GM23338 (cell line): ENCODE measurements around the gene THSD7A. TPM values are rescaled to one million over a fixed set of nuclear protein-coding genes. Genes with fewer than 3 reads are reported as not detected.

Experiments used
- ATAC-seq: fragments of 200-7000 bp; cut with Tn5 transposase; 3 replicates; pipeline ENCODE4 v1.9.1; 2020
- DNase-seq: peaks from one replicate; pipeline ENCODE4 v3.0.0-alpha.2; 2015; ENCODE audit warnings: low spot score
- H2AFZ ChIP-seq: fragments of 200-600 bp; sonication (generic); 2 replicates; pipeline ENCODE4 v1.8.0; 2016; ENCODE audit warnings: antibody characterized with exemption, mild to moderate bottlenecking, moderate library complexity
- H3F3A ChIP-seq: fragments of 200-600 bp; sonication (generic); replicated peaks from 2 replicates; pipeline ENCODE4 v1.8.0; 2017; ENCODE audit warnings: antibody characterized with exemption, mixed run types, low read depth
- H3K27ac ChIP-seq: fragments of 200-600 bp; sonication (generic); 2 replicates; pipeline ENCODE4 v1.6.1; 2016; ENCODE audit warnings: low read depth
- H3K27me3 ChIP-seq: fragments of 200-600 bp; sonication (generic); 2 replicates; pipeline ENCODE4 v1.8.0; 2016; ENCODE audit warnings: mild to moderate bottlenecking, mixed run types, moderate library complexity; ENCODE audit not compliant: insufficient read depth
- H3K36me3 ChIP-seq: fragments of 200-600 bp; sonication (generic); 2 replicates; pipeline ENCODE4 v1.8.0; 2016; ENCODE audit warnings: mild to moderate bottlenecking; ENCODE audit not compliant: insufficient read depth
- H3K4me1 ChIP-seq: fragments of 200-600 bp; sonication (generic); 2 replicates; pipeline ENCODE4 v1.8.0; 2016; ENCODE audit warnings: mild to moderate bottlenecking, moderate library complexity; ENCODE audit not compliant: insufficient read depth
- H3K4me2 ChIP-seq: fragments of 200-600 bp; sonication (generic); 2 replicates; pipeline ENCODE4 v1.7.1; 2017; ENCODE audit warnings: mixed run types
- H3K4me3 ChIP-seq: fragments of 200-600 bp; sonication (generic); 2 replicates; pipeline ENCODE4 v1.6.1; 2016; ENCODE audit warnings: mixed run types
- H3K79me2 ChIP-seq: fragments of 200-600 bp; sonication (generic); replicated peaks from 2 replicates; pipeline ENCODE4 v1.8.0; 2017; ENCODE audit warnings: mild to moderate bottlenecking; ENCODE audit not compliant: insufficient read depth
- H3K9me2 ChIP-seq: fragments of 200-600 bp; sonication (generic); 2 replicates; pipeline ENCODE4 v1.8.0; 2017; ENCODE audit not compliant: insufficient read depth
- H4K20me1 ChIP-seq: fragments of 200-600 bp; sonication (generic); replicated peaks from 2 replicates; pipeline ENCODE4 v1.8.0; 2017; ENCODE audit warnings: mild to moderate bottlenecking; ENCODE audit not compliant: insufficient read depth
- H3K27ac Mint-ChIP-seq: 2 replicates; pipeline ENCODE4 v1.8.0; 2020; ENCODE audit warnings: inconsistent platforms, mild to moderate bottlenecking, moderate library complexity, mixed read lengths
- H3K27me3 Mint-ChIP-seq: 3 replicates; pipeline ENCODE4 v1.8.0; 2022; ENCODE audit warnings: low read depth, mild to moderate bottlenecking, moderate library complexity, mixed read lengths, inconsistent platforms; ENCODE audit not compliant: insufficient read depth, poor library complexity
- H3K36me3 Mint-ChIP-seq: 3 replicates; pipeline ENCODE4 v1.8.0; 2021; ENCODE audit warnings: low read depth, mild to moderate bottlenecking, inconsistent platforms, moderate library complexity, mixed read lengths
- H3K4me1 Mint-ChIP-seq: 3 replicates; pipeline ENCODE4 v1.8.0; 2020; ENCODE audit warnings: mild to moderate bottlenecking, inconsistent platforms, mixed read lengths
- H3K4me3 Mint-ChIP-seq: 3 replicates; pipeline ENCODE4 v1.8.0; 2021; ENCODE audit warnings: moderate library complexity, mild to moderate bottlenecking, inconsistent platforms, mixed read lengths
- H3K9me3 Mint-ChIP-seq: 3 replicates; pipeline ENCODE4 v1.8.0; 2020; ENCODE audit warnings: moderate library complexity, mild to moderate bottlenecking, inconsistent platforms, mixed read lengths
- CREB1 ChIP-seq: fragments of 250-450 bp; sonication (Bioruptor Pico); IDR thresholded peaks from 2 replicates; pipeline ENCODE4 v1.5.0; 2020; ENCODE audit warnings: low read depth, mild to moderate bottlenecking, moderate library complexity
- EZH2 ChIP-seq: fragments of 200-600 bp; sonication (generic); IDR thresholded peaks from one replicate; pipeline ENCODE4 v1.8.0; 2017; ENCODE audit warnings: antibody characterized with exemption, mild to moderate bottlenecking, low read depth; ENCODE audit not compliant: unreplicated experiment
- JUNB ChIP-seq: IDR thresholded peaks from one replicate; pipeline ENCODE4 v1.6.1; 2016; ENCODE audit warnings: antibody characterized with exemption; ENCODE audit not compliant: unreplicated experiment
- ZNF331 ChIP-seq: fragments of 250-450 bp; sonication (Bioruptor Pico); IDR thresholded peaks from 2 replicates; pipeline ENCODE4 v1.5.0; 2020; ENCODE audit warnings: low read depth, mild to moderate bottlenecking, moderate library complexity
- ZNF462 ChIP-seq: fragments of 250-450 bp; sonication (Bioruptor Pico); IDR thresholded peaks from 2 replicates; pipeline ENCODE4 v1.5.0; 2020; ENCODE audit warnings: mild to moderate bottlenecking, moderate library complexity
- polyA plus RNA-seq: library from polyadenylated mRNA; unstranded; fragments of >200 nt; fragmentation: Nextera tagmentation; extraction: Ambion mirVana; gene quantifications from 2 replicates; pipeline ENCODE4 v1.2.1, GENCODE V29; 2016
- total RNA-seq: library from RNA; depleted of rRNA; stranded (reverse); fragments of >200 nt; shearing (Covaris generic); gene quantifications from 2 replicates; pipeline ENCODE4 v1.2.3, GENCODE V29; 2014
- TF ChIP-seq, protein P1 (sequence below), 2 experiments: fragments of 200-600 bp in 1 of 2; sonication (generic) in 1 of 2; conservative IDR thresholded peaks; 2 replicates each; pipeline versions ENCODE4 v1.5.1 to v1.6.1; 2016 to 2017; ENCODE audit warnings: antibody characterized with exemption in 2 of 2, low read depth in 2 of 2, mild to moderate bottlenecking in 2 of 2, moderate library complexity in 1 of 2

Gene THSD7A
- total and polyA plus RNA-seq, 2 experiments from 2014 or later = 1.3 to 2.1 TPM

DNA sequence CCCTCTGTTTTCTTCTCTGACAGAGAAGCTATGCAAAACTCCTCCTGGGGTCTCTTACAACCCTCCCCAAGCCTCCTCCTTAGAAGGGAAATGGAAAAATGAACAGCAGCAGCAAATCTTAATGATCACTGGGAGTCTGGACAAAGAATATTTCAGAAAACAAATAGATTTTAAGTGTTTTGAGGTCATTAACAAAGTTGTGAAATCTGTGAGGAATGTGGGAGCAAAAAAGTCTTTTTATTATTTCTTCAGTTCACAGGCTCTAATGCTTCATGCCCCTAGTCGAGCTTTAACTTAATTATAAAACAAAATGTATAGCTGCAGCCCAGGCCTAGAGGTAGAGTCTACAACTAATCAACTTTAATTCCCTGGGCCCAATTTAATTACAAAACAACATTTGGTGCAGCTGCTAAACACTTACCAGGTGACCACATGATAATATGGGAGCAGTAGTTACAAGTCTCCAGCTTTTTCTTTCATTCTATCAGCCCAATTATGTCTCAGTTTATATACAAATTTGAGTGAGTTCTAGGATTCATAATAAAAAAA lies 293.2 kb downstream of the THSD7A start (continued):
- TF ChIP-seq ZNF462 = no peak
- TF ChIP-seq CREB1 (CRISPR knock-in tag) = no peak
- no peak for TF ChIP-seq EZH2
- TF ChIP-seq ZNF331 (CRISPR knock-in tag) = no peak
- TF ChIP-seq JUNB = no peak

- DNase-seq (no peak), ATAC-seq (no peak)
- Histone ChIP-seq H3K79me2 (no peaks in the 10 kb centered on the region), H3K4me1 (no peaks in the 10 kb centered on the region), H3K36me3 (no peaks in the 10 kb centered on the region), H3K4me2 (no peak overlapping the region), H3K9me2 (no peaks in the 10 kb centered on the region; the same call in 1 of the 2 replicates), H3K4me3 (no peak overlapping the region), H3F3A (no peaks in the 10 kb centered on the region), H3K27ac (no peak overlapping the region), H3K27me3 (peaks cover 7% of the 10 kb centered on the region; the same call in 1 of the 2 replicates), H2AFZ (no peak overlapping the region), H4K20me1 (no peaks in the 10 kb centered on the region)
- Mint-ChIP-seq H3K27ac (no peak overlapping the region), H3K36me3 (no peaks in the 10 kb centered on the region), H3K4me3 (no peak overlapping the region), H3K9me3 (no peaks in the 10 kb centered on the region), H3K27me3 (no peaks in the 10 kb centered on the region), H3K4me1 (peaks cover 12% of the 10 kb centered on the region)
- TF ChIP-seq, protein P1, sequence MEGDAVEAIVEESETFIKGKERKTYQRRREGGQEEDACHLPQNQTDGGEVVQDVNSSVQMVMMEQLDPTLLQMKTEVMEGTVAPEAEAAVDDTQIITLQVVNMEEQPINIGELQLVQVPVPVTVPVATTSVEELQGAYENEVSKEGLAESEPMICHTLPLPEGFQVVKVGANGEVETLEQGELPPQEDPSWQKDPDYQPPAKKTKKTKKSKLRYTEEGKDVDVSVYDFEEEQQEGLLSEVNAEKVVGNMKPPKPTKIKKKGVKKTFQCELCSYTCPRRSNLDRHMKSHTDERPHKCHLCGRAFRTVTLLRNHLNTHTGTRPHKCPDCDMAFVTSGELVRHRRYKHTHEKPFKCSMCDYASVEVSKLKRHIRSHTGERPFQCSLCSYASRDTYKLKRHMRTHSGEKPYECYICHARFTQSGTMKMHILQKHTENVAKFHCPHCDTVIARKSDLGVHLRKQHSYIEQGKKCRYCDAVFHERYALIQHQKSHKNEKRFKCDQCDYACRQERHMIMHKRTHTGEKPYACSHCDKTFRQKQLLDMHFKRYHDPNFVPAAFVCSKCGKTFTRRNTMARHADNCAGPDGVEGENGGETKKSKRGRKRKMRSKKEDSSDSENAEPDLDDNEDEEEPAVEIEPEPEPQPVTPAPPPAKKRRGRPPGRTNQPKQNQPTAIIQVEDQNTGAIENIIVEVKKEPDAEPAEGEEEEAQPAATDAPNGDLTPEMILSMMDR (conservative IDR thresholded peaks at IDR 0.05; ENCODE audit: low read depth in 2 of 2) = no peak
- TF ChIP-seq CREB1 (CRISPR knock-in tag) = no peak
- TF ChIP-seq EZH2 = no peak
- no peak for TF ChIP-seq ZNF462
Measured at GRCh38 chr7:11533229-11533820, 298.7 kb downstream of the THSD7A start.
